ENCODE measurements around the gene CHRNB2.
A peak's percentile ranks its signal among the peaks of the same experiment; 100 is the strongest.

The CHRNB2 gene

DNA sequence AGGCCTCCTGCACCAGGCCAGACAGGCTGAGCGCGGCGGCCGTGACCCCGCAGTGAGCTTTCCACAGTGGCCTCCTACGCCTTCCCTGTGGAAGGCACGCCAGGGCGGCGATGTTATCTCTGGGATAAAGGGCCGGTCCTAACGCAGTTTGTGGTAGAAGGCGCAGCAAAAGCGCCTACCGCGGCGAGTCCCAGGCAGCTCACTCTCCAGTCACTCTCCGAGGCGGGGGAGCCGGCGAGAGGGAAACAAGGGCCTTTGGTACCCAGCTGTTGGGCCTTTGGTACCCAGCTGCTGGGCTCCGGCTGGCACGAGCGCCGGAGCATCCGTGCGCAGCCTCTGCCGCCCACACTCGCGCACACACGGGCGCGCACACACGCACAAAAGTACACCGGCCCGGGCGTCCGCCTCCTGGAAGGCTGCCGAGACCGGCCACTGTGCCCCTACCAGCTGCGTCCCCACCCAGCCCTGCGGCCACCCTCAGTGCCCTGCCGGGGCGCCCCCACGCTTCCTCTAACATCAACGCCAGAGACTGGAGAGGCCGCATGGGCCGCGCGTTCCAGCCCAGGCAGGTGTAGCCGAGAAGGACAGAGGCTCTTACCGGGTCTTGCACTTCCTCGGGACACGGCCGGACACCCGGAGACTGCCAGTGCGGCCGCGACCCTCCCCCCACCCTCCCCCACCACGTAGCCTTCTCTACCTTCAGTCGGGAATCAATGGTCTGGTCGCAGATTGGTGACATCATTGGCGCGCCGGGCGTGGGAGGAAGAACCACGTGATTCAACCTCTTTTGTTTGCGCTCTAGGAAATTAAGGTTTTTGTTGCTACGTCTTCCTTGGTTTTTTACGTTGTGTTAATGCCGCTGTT is 59.9 kb downstream of the CHRNB2 start:
- H3K36me3 ChIP-seq (replicated peaks; ENCODE audit: low read depth, low read length), result peaks cover 15% of the 10 kb centered on the region
- peak overlapping the region; percentile 89 for H3K4me3 ChIP-seq (ENCODE audit: low read length)
- TF ChIP-seq, protein P1, sequence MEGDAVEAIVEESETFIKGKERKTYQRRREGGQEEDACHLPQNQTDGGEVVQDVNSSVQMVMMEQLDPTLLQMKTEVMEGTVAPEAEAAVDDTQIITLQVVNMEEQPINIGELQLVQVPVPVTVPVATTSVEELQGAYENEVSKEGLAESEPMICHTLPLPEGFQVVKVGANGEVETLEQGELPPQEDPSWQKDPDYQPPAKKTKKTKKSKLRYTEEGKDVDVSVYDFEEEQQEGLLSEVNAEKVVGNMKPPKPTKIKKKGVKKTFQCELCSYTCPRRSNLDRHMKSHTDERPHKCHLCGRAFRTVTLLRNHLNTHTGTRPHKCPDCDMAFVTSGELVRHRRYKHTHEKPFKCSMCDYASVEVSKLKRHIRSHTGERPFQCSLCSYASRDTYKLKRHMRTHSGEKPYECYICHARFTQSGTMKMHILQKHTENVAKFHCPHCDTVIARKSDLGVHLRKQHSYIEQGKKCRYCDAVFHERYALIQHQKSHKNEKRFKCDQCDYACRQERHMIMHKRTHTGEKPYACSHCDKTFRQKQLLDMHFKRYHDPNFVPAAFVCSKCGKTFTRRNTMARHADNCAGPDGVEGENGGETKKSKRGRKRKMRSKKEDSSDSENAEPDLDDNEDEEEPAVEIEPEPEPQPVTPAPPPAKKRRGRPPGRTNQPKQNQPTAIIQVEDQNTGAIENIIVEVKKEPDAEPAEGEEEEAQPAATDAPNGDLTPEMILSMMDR (IDR thresholded peaks at IDR 0.05; ENCODE audit: low read depth, low read length), result peak; percentile 9; the same call in 1 of the 2 replicates
- TF ChIP-seq EZH2phosphoT487 (IDR thresholded peaks at IDR 0.05; ENCODE audit: low read depth), result no peak
- peaks cover 34% of the 10 kb centered on the region for H4K20me1 ChIP-seq (ENCODE audit: insufficient read depth, low read length)
- peaks cover 19% of the 10 kb centered on the region for H3K4me1 ChIP-seq (ENCODE audit: low read length)
- no peaks in the 10 kb centered on the region; the same call in 1 of the 2 replicates for H3K27me3 ChIP-seq (ENCODE audit: low read depth, low read length)
- H3K9ac ChIP-seq (ENCODE audit: low read length), result peak overlapping the region; percentile 92
- peak overlapping the region; percentile 97 for H2AFZ ChIP-seq (ENCODE audit: low read depth, low read length)
- H3K79me2 ChIP-seq (ENCODE audit: low read length), result peaks cover 56% of the 10 kb centered on the region
- H3K9me3 ChIP-seq (ENCODE audit: insufficient read depth, low read length), result no peaks in the 10 kb centered on the region
- peak overlapping the region; percentile 60 for H3K27ac ChIP-seq (ENCODE audit: low read length)
- H3K4me2 ChIP-seq (ENCODE audit: low read length), result peak overlapping the region; percentile 96

DNA sequence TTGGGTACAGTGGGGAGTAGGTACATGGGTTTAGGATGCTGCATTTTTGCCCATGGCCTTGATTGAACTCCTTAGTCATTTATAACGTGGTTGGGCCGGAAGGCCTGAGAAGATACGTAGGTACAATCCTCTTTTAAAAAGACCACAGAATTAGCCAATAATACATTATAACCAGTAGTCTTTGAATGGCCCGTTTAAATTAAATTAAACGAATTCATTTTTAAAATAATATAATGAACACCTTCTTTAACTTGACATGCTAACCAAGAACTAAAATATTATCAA is 60.5 kb downstream of the CHRNB2 start:
- Histone ChIP-seq H3K36me3 (replicated peaks; ENCODE audit: low read depth, low read length) (peaks cover 12% of the 10 kb centered on the region), H3K9me3 (ENCODE audit: insufficient read depth, low read length) (no peaks in the 10 kb centered on the region), H2AFZ (ENCODE audit: low read depth, low read length) (peak overlapping the region; percentile 97), H3K27me3 (ENCODE audit: low read depth, low read length) (no peaks in the 10 kb centered on the region; the same call in 1 of the 2 replicates), H3K4me3 (ENCODE audit: low read length) (peak overlapping the region; percentile 89), H3K4me2 (ENCODE audit: low read length) (peak overlapping the region; percentile 96), H3K27ac (ENCODE audit: low read length) (peak overlapping the region; percentile 60), H3K4me1 (ENCODE audit: low read length) (peaks cover 19% of the 10 kb centered on the region), H3K9ac (ENCODE audit: low read length) (peak overlapping the region; percentile 92), H4K20me1 (ENCODE audit: insufficient read depth, low read length) (peaks cover 28% of the 10 kb centered on the region), H3K79me2 (ENCODE audit: low read length) (peaks cover 50% of the 10 kb centered on the region)
- TF ChIP-seq, protein P1 (IDR thresholded peaks at IDR 0.05; ENCODE audit: low read depth, low read length), result no peak
- TF ChIP-seq EZH2phosphoT487 (IDR thresholded peaks at IDR 0.05; ENCODE audit: low read depth), result no peak

DNA sequence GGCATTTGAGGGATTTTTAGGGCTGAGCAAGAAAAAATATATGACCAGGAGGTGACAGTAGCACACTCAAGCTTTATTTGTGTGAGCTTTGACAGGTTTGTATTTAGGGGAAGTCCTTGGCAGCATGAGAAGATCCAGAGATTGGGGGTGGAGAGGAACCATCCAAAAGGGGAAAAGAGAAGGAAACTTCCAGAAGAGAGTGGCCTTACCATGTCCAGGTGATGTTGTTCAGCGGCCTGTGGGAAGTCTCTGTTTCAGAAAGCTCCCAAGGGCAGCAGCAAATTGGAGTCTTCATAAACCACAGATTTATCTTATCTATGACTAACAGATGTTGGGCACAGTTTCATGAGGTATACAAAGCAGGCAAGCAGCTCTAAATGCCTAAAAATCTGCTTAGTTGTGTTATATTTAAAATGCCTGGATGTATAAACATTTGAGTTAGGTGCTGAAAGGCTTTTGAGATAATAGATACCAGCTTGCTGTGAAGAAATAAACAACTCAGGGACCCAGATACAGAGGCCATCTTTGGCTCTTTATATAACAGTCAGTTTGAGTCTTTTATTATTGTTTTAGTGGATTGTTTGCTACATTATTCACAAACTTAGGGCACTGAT is 61.6 kb downstream of the CHRNB2 start:
- Histone ChIP-seq H3K27ac (ENCODE audit: low read length) (no peak overlapping the region), H3K4me3 (ENCODE audit: low read length) (no peak overlapping the region), H3K79me2 (ENCODE audit: low read length) (peaks cover 39% of the 10 kb centered on the region), H2AFZ (ENCODE audit: low read depth, low read length) (peak overlapping the region; percentile 27; the same call in 1 of the 2 replicates), H3K27me3 (ENCODE audit: low read depth, low read length) (no peaks in the 10 kb centered on the region; the same call in 1 of the 2 replicates), H3K9me3 (ENCODE audit: insufficient read depth, low read length) (no peaks in the 10 kb centered on the region), H3K4me2 (ENCODE audit: low read length) (no peak overlapping the region; the same call in 1 of the 2 replicates), H3K9ac (ENCODE audit: low read length) (no peak overlapping the region), H3K36me3 (replicated peaks; ENCODE audit: low read depth, low read length) (peaks cover 9% of the 10 kb centered on the region), H3K4me1 (ENCODE audit: low read length) (peaks cover 19% of the 10 kb centered on the region), H4K20me1 (ENCODE audit: insufficient read depth, low read length) (peaks cover 20% of the 10 kb centered on the region)
- no peak for TF ChIP-seq EZH2phosphoT487 (IDR thresholded peaks at IDR 0.05; ENCODE audit: low read depth)
- TF ChIP-seq, protein P1 (IDR thresholded peaks at IDR 0.05; ENCODE audit: low read depth, low read length), result no peak

Data from OCI-LY3 (cell line).